Endothelial cell (in vitro differentiated cells): ENCODE results near the gene ZNF184. TPM values are rescaled to one million over a fixed set of nuclear protein-coding genes. Genes with fewer than 3 reads are reported as not detected.
A peak's percentile ranks its signal among the peaks of the same experiment; 100 is the strongest.

ENCODE experiments used
- DNase-seq: peaks from one replicate; pipeline ENCODE4 v3.0.0; 2021; ENCODE audit warnings: low spot score
- H3K27ac Mint-ChIP-seq: one replicate; pipeline ENCODE4 v1.8.0; 2021; ENCODE audit warnings: mixed read lengths, inconsistent platforms; ENCODE audit not compliant: unreplicated experiment
- H3K27me3 Mint-ChIP-seq: one replicate; pipeline ENCODE4 v1.8.0; 2021; ENCODE audit warnings: mild to moderate bottlenecking, moderate library complexity, mixed read lengths, inconsistent platforms; ENCODE audit not compliant: unreplicated experiment
- H3K36me3 Mint-ChIP-seq: one replicate; pipeline ENCODE4 v1.8.0; 2021; ENCODE audit warnings: mild to moderate bottlenecking, low read depth, mixed read lengths, inconsistent platforms; ENCODE audit not compliant: unreplicated experiment
- H3K4me1 Mint-ChIP-seq: one replicate; pipeline ENCODE4 v1.8.0; 2021; ENCODE audit warnings: mild to moderate bottlenecking, mixed read lengths, inconsistent platforms; ENCODE audit not compliant: unreplicated experiment
- H3K4me3 Mint-ChIP-seq: one replicate; pipeline ENCODE4 v1.8.0; 2021; ENCODE audit warnings: mild to moderate bottlenecking, mixed read lengths, inconsistent platforms; ENCODE audit not compliant: unreplicated experiment
- H3K9me3 Mint-ChIP-seq: one replicate; pipeline ENCODE4 v1.8.0; 2021; ENCODE audit warnings: mixed read lengths, inconsistent platforms; ENCODE audit not compliant: unreplicated experiment
- total RNA-seq: library from RNA; stranded (reverse); fragmentation: NEBNext Ultra II Directional; extraction: Animal tissue kit (Norgen Biotek cat#: 25700); gene quantifications from one replicate; pipeline ENCODE4 v1.2.1, GENCODE V29; 2021; ENCODE audit not compliant: unreplicated experiment
- TF ChIP-seq, protein P1 (sequence below): fragments of 200-600 bp; sonication (generic); IDR thresholded peaks from one replicate; pipeline ENCODE4 v1.5.0; 2021; ENCODE audit warnings: antibody characterized with exemption; ENCODE audit not compliant: unreplicated experiment

ZNF184 gene
- total RNA-seq, 1 donor from 2014 or later = 12.6 TPM

DNA sequence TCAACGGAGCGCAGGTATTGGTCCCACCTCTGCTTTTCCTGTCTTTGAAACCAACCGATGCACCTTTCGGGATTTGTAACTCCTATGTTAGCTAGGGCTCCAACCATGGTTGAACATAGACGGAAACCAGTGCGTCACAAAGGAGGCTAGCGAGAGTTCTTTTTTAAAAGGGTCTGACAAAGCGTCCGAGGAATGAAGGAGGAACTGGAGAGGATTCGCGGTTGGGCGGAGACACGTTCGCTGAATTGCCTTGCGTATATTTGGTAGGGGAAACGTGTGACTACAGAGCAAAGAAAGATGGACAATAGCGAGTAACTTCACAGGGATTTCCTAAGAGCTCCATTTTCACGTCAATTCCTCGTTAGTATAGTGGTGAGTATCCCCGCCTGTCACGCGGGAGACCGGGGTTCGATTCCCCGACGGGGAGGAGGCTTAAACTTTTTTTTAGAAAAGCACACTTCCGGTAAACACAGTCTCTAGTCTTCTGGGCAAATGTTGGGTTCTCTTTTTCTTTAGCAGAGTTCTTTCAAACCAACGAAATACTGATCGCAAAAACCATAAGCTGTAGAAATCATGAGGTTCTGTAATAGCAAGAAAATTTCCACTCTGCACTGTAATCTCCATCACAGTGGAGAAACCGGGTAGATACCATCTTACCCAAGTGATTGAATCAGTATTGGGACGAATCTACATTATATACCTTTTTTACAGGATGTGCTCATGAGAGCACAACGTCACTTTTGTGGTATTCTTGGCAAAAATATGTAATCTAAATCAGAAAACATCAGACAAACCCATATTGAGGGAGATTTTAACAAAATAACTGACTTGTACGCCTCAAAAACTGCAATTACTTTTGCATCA, 6.6 kb upstream of the ZNF184 start:
- Mint-ChIP-seq H3K27me3 (no peaks in the 10 kb centered on the region), H3K36me3 (no peaks in the 10 kb centered on the region), H3K4me1 (peaks cover 7% of the 10 kb centered on the region), H3K4me3 (no peak overlapping the region), H3K27ac (no peak overlapping the region), H3K9me3 (no peaks in the 10 kb centered on the region)
- TF ChIP-seq, protein P1, sequence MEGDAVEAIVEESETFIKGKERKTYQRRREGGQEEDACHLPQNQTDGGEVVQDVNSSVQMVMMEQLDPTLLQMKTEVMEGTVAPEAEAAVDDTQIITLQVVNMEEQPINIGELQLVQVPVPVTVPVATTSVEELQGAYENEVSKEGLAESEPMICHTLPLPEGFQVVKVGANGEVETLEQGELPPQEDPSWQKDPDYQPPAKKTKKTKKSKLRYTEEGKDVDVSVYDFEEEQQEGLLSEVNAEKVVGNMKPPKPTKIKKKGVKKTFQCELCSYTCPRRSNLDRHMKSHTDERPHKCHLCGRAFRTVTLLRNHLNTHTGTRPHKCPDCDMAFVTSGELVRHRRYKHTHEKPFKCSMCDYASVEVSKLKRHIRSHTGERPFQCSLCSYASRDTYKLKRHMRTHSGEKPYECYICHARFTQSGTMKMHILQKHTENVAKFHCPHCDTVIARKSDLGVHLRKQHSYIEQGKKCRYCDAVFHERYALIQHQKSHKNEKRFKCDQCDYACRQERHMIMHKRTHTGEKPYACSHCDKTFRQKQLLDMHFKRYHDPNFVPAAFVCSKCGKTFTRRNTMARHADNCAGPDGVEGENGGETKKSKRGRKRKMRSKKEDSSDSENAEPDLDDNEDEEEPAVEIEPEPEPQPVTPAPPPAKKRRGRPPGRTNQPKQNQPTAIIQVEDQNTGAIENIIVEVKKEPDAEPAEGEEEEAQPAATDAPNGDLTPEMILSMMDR = no peak
- DNase-seq = peak; percentile 83

DNA sequence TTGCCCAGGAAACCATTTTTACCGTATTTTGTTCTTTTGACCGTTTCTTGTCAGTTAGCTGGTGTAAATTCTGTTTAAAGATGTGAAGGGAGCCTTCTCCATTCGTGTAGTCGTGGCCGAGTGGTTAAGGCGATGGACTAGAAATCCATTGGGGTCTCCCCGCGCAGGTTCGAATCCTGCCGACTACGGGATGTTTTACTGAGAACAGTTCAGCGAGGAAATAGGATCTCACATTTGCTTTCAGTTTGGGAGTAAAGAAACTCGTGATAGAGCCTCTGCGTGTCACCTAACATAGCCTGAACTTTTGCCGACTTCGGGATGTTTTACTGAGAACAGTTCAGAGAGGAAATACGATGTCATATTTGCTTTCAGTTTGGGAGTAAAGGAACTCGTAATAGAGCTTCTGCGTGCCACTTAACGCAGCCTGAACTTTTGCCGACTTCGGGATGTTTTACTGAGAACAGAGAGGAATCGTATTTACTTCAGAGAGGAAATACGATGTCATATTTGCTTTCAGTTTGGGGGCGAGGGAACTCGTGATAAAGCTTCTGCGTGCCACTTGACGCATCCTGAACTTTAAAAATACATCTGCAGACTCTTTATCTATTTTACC, 5.9 kb upstream of the ZNF184 start:
- Mint-ChIP-seq H3K4me3 (no peak overlapping the region), H3K4me1 (peaks cover 7% of the 10 kb centered on the region), H3K27ac (no peak overlapping the region), H3K36me3 (no peaks in the 10 kb centered on the region), H3K27me3 (no peaks in the 10 kb centered on the region), H3K9me3 (no peaks in the 10 kb centered on the region)
- TF ChIP-seq, protein P1 = no peak
- DNase-seq = peak; percentile 73

DNA sequence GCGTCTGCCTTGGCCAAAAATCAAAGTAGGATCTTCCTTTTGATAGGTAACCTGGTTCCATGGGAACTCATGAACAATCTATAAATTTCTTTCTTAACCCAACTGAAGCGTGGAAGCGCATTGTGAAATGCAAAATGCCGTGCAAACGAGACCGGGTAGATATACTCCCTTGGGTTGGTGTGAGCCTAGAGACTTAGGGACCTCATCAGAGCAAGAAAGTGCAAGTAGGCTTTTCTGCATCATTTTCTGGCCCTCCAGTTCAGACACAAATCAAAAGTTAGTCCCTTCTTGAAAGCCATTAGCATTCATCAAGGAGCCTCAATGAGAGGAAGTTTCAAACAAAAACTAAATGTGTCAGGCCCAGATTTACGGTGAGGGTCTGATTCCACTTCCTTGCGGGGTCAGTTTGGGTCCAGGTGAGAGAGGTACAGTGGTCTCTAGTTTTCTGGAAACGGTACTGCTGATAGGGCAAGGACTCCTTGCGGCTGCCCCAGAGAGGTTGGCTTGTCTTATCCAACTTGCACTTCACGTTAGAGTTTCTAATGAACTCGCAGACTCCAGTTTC, 5.3 kb upstream of the ZNF184 start:
- no peak overlapping the region for H3K4me3 Mint-ChIP-seq
- TF ChIP-seq, protein P1 = no peak
- peaks cover 7% of the 10 kb centered on the region for H3K4me1 Mint-ChIP-seq
- no peaks in the 10 kb centered on the region for H3K36me3 Mint-ChIP-seq
- peak; percentile 8 for DNase-seq
- no peak overlapping the region for H3K27ac Mint-ChIP-seq
- H3K27me3 Mint-ChIP-seq = no peaks in the 10 kb centered on the region
- H3K9me3 Mint-ChIP-seq = no peaks in the 10 kb centered on the region

DNA sequence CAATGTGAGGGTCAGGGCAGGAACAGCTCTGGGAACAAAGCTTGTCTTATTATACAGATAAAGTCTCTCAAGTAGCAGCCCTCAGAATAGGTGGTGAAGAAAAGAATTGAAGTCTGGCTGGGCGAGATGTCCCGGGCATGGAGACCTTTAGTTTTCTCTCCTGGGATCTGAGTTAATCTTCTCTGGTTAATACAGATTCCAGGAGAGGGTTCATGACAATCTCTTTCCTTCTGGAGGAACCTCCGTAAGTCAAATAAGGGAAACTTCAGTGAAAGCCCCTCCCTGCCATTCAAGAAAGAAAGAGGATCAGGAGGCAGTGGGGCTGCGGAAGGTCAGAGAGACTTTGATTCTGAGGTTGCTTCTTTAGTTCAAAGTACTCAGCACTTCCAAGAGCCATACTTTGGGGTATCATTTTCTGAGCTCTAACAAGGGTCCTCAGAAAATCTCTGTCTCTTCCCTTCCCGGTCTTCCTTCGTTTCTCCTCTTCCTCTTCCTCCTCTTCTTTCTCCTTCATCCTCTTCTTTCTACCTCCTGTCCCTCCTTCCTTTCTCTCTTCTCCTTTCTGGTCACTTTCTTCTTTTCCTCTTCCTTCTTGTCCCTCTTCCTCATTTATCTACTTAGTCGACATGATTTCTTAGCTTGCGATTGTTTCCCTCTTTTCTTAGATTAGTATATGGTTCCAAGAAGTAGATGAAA, 4.6 kb upstream of the ZNF184 start:
- Mint-ChIP-seq H3K36me3 (no peaks in the 10 kb centered on the region), H3K4me1 (peaks cover 9% of the 10 kb centered on the region), H3K27ac (peak overlapping the region; percentile 59), H3K4me3 (no peak overlapping the region), H3K9me3 (no peaks in the 10 kb centered on the region), H3K27me3 (no peaks in the 10 kb centered on the region)
- TF ChIP-seq, protein P1 = no peak
- DNase-seq = no peak
